GM23248 (cell line): ENCODE measurements around the gene SRC. TPM values are rescaled to one million over a fixed set of nuclear protein-coding genes. Genes with fewer than 3 reads are reported as not detected.
A peak's percentile ranks its signal among the peaks of the same experiment; 100 is the strongest.

Experiments used
- DNase-seq: peaks from one replicate; pipeline ENCODE4 v3.0.0-alpha.2; 2015
- H2AFZ ChIP-seq: fragments of 200-600 bp; sonication (generic); 2 replicates; pipeline ENCODE4 v1.6.1; 2016; ENCODE audit warnings: antibody characterized with exemption
- H3F3A ChIP-seq: fragments of 200-600 bp; sonication (generic); 2 replicates; pipeline ENCODE4 v1.6.1; 2016; ENCODE audit warnings: mild to moderate bottlenecking, antibody characterized with exemption, mixed run types; ENCODE audit not compliant: insufficient read depth
- H3K27ac ChIP-seq: fragments of 200-600 bp; sonication (generic); 2 replicates; pipeline ENCODE4 v1.5.1; 2016; ENCODE audit warnings: mild to moderate bottlenecking
- H3K27me3 ChIP-seq: fragments of 200-600 bp; sonication (generic); replicated peaks from 2 replicates; pipeline ENCODE4 v1.6.1; 2016; ENCODE audit warnings: mild to moderate bottlenecking; ENCODE audit not compliant: insufficient read depth
- H3K36me3 ChIP-seq: fragments of 200-600 bp; sonication (generic); 2 replicates; pipeline ENCODE4 v1.6.1; 2016; ENCODE audit warnings: low read depth, mild to moderate bottlenecking
- H3K4me1 ChIP-seq: fragments of 200-600 bp; sonication (generic); 2 replicates; pipeline ENCODE4 v1.6.1; 2016; ENCODE audit warnings: mild to moderate bottlenecking; ENCODE audit not compliant: insufficient read depth
- H3K4me2 ChIP-seq: fragments of 200-600 bp; sonication (generic); one replicate; pipeline ENCODE4 v1.6.1; 2016; ENCODE audit warnings: mild to moderate bottlenecking; ENCODE audit not compliant: unreplicated experiment
- H3K4me3 ChIP-seq: fragments of 200-600 bp; sonication (generic); 2 replicates; pipeline ENCODE4 v1.5.1; 2016; ENCODE audit warnings: mild to moderate bottlenecking
- H3K79me2 ChIP-seq: fragments of 200-600 bp; sonication (generic); 2 replicates; pipeline ENCODE4 v1.6.1; 2016; ENCODE audit warnings: mild to moderate bottlenecking; ENCODE audit not compliant: insufficient read depth
- H3K9ac ChIP-seq: fragments of 200-600 bp; sonication (generic); 2 replicates; pipeline ENCODE4 v1.6.1; 2016; ENCODE audit warnings: mild to moderate bottlenecking
- H3K9me2 ChIP-seq: fragments of 200-600 bp; sonication (generic); 2 replicates; pipeline ENCODE4 v1.6.1; 2016; ENCODE audit warnings: mixed run types, mild to moderate bottlenecking, moderate library complexity; ENCODE audit not compliant: insufficient read depth
- H3K9me3 ChIP-seq: fragments of 200-600 bp; sonication (generic); one replicate; pipeline ENCODE4 v1.6.1; 2017; ENCODE audit warnings: low read depth
- H4K20me1 ChIP-seq: fragments of 200-600 bp; sonication (generic); 2 replicates; pipeline ENCODE4 v1.6.0; 2016; ENCODE audit not compliant: insufficient read depth
- EZH2 ChIP-seq: fragments of 200-600 bp; sonication (generic); IDR thresholded peaks from 2 replicates; pipeline ENCODE4 v1.6.1; 2018; ENCODE audit warnings: antibody characterized with exemption, mild to moderate bottlenecking; ENCODE audit not compliant: insufficient read depth, poor library complexity, severe bottlenecking
- EZH2phosphoT487 ChIP-seq: fragments of 200-600 bp; sonication (generic); IDR thresholded peaks from 2 replicates; pipeline ENCODE4 v1.6.1; 2018; ENCODE audit warnings: antibody characterized with exemption, moderate library complexity, mild to moderate bottlenecking, low read depth; ENCODE audit not compliant: insufficient read depth
- WGBS, 2 experiments: methylation state at CpG; one replicate each; pipeline ENCODE4 v1.1.6; 2015 to 2017; ENCODE audit warnings: low lambda C conversion rate in 2 of 2, low coverage in 1 of 2; ENCODE audit errors: missing lambda C conversion rate in 2 of 2; 5-methylcytosine and 5-hydroxymethylcytosine counted together
- in situ Hi-C: fragments of 300-500 bp; cut with MboI; formaldehyde crosslinking; loops from 2 replicates; pipeline ENCODE4 v1.15.0; 2020
- polyA plus RNA-seq: library from polyadenylated mRNA; unstranded; fragments of >200 nt; fragmentation: Nextera tagmentation; extraction: Ambion mirVana; gene quantifications from 2 replicates; pipeline ENCODE4 v1.2.1, GENCODE V29; 2016
- total RNA-seq: library from RNA; depleted of rRNA; stranded (reverse); fragments of >200 nt; shearing (Covaris generic); gene quantifications from 2 replicates; pipeline ENCODE4 v1.2.3, GENCODE V29; 2014

The SRC gene
- total and polyA plus RNA-seq, 2 experiments from 2014 or later: 17.0 to 28.6 TPM

DNA sequence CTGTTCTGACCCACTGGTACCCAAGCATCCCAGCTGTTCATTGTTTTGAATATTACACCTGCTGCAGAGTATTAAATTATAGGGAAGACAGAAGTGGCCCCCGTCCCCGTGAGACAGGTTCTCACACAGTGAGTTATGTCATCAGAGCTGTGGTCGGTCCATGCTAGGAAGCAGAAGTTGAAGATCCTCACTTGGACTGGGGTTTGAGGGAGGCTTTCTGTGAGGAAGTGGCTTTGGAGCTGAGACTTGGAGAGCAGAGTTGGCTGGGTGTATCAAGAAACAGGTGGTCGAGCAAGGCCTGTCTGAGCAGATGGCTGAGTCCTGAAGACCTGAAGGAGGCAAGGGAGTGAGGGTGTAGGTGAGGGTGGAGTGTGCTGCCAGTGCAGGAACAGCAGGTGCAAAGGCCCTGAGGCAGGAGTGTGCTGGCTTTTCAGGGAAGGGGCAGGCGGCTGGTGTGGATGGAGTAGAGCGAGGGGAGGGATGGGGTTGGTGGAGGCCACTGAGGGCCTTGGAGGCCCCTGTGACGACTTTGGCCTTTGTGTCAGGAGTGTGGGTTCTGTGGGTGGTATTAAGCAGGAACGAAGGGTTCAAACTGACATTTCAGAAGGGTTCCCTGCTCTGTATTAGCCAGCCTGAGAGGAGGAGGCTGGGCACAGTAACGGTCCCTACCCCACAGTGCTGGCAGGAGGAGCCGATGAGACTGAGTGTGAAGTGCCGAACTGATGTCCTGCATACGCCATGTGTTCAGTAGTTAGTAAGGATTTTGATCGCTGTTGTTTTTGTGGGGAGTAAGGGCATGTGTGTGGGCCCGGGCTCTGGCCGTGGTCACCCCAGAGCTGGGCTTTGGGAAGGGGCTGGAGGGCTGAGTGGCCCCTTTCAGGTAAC is 11.8 kb downstream of the SRC start:
- no peak for DNase-seq
- Histone ChIP-seq H3K9me3 (no peaks in the 10 kb centered on the region), H3K9ac (no peak overlapping the region), H3K36me3 (0 out of 2 replicates have a peak, but pooled peaks cover 4% of the 10 kb centered on the region), H3F3A (no peaks in the 10 kb centered on the region), H3K27me3 (no peaks in the 10 kb centered on the region), H4K20me1 (no peaks in the 10 kb centered on the region; the same call in 1 of the 2 replicates), H3K4me3 (no peak overlapping the region), H2AFZ (no peak overlapping the region), H3K79me2 (peaks cover 99% of the 10 kb centered on the region), H3K4me2 (no peak overlapping the region), H3K4me1 (peaks cover 30% of the 10 kb centered on the region), H3K9me2 (no peaks in the 10 kb centered on the region), H3K27ac (no peak overlapping the region)
- 56 to 60% methylated on average over 15 of the region's 15 CpGs for WGBS, 2 experiments
- TF ChIP-seq EZH2: no peak
- no peak for TF ChIP-seq EZH2phosphoT487
- in situ Hi-C loops: no loop called here

DNA sequence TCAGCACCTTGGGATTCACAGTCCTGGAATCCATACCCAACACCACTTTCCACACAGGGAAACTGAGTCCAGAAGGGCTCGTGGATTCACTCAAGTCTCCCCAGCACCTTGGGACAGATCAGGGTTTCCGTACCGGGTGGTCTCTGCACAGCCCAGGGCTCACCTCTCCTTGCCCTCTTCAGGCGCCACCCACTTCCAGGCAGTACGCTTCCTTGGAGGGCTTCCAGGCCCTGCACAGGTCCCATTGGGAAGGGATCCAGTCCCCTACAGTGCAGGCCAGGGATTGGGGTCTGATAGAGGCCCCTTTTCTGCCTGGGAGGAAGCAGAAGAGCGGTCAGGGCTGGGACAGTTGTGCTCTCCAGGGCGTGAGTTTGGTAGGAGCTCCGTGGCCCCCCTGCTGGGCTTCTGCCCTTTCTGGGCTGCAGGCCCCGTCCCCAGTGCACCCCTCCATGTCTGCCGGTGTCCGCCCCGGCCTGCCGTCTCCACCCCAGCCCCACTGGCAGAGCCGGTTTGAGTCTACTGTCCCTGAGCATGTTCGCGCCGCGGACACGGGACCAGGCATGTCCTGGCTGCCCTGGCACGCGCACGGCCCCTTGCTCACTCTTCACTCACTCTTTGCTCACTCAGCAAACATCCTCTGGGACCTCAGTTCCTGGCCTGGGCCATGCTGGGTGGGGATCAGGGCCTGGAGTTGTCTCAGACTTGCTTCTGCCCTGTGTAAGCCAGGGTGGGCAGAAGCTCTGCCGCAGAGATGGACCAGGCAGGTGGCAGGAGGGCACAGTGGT is 12.6 kb downstream of the SRC start:
- TF ChIP-seq EZH2phosphoT487: no peak
- TF ChIP-seq EZH2: no peak
- Histone ChIP-seq H3K9ac (peak overlapping the region; percentile 59), H3K36me3 (0 out of 2 replicates have a peak, but pooled peaks cover 4% of the 10 kb centered on the region), H2AFZ (no peak overlapping the region), H3K4me3 (no peak overlapping the region), H3K79me2 (peaks cover 99% of the 10 kb centered on the region), H3K9me2 (no peaks in the 10 kb centered on the region), H3F3A (no peaks in the 10 kb centered on the region), H3K27ac (peak overlapping the region; percentile 36; the same call in 1 of the 2 replicates), H3K9me3 (no peaks in the 10 kb centered on the region), H3K27me3 (no peaks in the 10 kb centered on the region), H3K4me2 (peak overlapping the region; percentile 32), H3K4me1 (peaks cover 30% of the 10 kb centered on the region), H4K20me1 (no peaks in the 10 kb centered on the region; the same call in 1 of the 2 replicates)
- WGBS, 2 experiments: 22 to 24% methylated on average over 20 to 23 of the region's 23 CpGs
- peak; percentile 77 for DNase-seq
- in situ Hi-C loops: no loop called here

DNA sequence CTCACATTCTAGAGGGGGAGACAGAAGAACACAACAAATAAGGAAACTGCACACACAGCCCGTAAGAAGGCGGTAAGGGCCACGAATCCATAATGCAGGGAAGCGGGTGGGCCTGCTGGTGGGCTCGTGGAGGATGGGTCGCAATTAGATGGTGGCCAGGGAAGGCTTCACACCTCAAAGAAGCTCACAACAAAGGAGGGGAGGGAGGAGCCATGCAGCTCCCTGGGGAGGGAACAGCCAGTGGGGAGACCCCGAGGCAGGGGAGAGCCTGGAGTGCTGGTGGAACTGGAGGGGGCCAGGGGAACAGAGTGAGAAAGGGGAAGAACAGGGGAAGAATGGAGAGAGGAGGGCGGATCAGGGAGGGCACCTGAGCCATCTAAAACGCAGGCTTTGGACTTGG is 13.4 kb downstream of the SRC start:
- no peaks in the 10 kb centered on the region; the same call in 1 of the 2 replicates for H4K20me1 ChIP-seq
- WGBS, 2 experiments: 92 to 98% methylated on average over 9 of the region's 9 CpGs
- H3K27ac ChIP-seq: peak overlapping the region; percentile 36; the same call in 1 of the 2 replicates
- DNase-seq: no peak
- in situ Hi-C loops: no loop called here
- H3K79me2 ChIP-seq: peaks cover 99% of the 10 kb centered on the region
- no peaks in the 10 kb centered on the region for H3K27me3 ChIP-seq
- no peaks in the 10 kb centered on the region for H3K36me3 ChIP-seq
- peaks cover 30% of the 10 kb centered on the region for H3K4me1 ChIP-seq
- no peak overlapping the region for H2AFZ ChIP-seq
- H3K9ac ChIP-seq: peak overlapping the region; percentile 59
- no peaks in the 10 kb centered on the region for H3K9me3 ChIP-seq
- H3K9me2 ChIP-seq: no peaks in the 10 kb centered on the region
- H3F3A ChIP-seq: no peaks in the 10 kb centered on the region
- H3K4me3 ChIP-seq: no peak overlapping the region
- TF ChIP-seq EZH2 (no peak), EZH2phosphoT487 (no peak)
- peak overlapping the region; percentile 32 for H3K4me2 ChIP-seq

DNA sequence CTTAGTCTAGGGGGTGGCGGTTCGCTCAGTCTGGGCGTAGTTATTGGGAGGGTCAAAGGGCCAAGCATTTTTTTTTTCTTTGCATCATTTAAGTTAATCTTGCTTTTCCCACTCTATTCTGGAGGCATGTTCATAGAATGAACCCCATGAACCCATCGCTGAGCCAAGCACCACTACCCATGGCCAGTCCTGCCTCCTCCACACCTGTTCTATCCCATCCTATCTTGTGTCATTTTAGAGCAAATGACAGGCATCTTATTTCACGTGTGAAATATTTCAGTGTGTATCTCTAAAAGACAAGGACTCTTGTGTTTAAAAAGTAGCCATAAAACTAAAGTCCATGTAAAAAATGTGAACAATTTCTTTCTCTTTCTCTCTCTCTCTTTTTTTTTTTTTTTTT is 13.9 kb downstream of the SRC start:
- H3K4me3 ChIP-seq: no peak overlapping the region
- peaks cover 30% of the 10 kb centered on the region for H3K4me1 ChIP-seq
- no peaks in the 10 kb centered on the region for H3K9me2 ChIP-seq
- TF ChIP-seq EZH2phosphoT487: no peak
- no peak for TF ChIP-seq EZH2
- 96 to 98% methylated on average over 5 of the region's 5 CpGs for WGBS, 2 experiments
- no peaks in the 10 kb centered on the region for H3K27me3 ChIP-seq
- no peak overlapping the region for H3K4me2 ChIP-seq
- H3K9ac ChIP-seq: no peak overlapping the region
- H4K20me1 ChIP-seq: no peaks in the 10 kb centered on the region; the same call in 1 of the 2 replicates
- H3K9me3 ChIP-seq: no peaks in the 10 kb centered on the region
- no peaks in the 10 kb centered on the region for H3K36me3 ChIP-seq
- H3F3A ChIP-seq: no peaks in the 10 kb centered on the region
- in situ Hi-C loops: no loop called here
- DNase-seq: no peak
- no peak overlapping the region for H2AFZ ChIP-seq
- H3K79me2 ChIP-seq: peaks cover 99% of the 10 kb centered on the region
- no peak overlapping the region for H3K27ac ChIP-seq
